Measurements from ENCODE around the gene TCF21. TPM values are rescaled to one million over a fixed set of nuclear protein-coding genes. Genes with fewer than 3 reads are reported as not detected.

The TCF21 gene
- polyA plus RNA-seq, 1 donor from 2014 or later: not detected

DNA sequence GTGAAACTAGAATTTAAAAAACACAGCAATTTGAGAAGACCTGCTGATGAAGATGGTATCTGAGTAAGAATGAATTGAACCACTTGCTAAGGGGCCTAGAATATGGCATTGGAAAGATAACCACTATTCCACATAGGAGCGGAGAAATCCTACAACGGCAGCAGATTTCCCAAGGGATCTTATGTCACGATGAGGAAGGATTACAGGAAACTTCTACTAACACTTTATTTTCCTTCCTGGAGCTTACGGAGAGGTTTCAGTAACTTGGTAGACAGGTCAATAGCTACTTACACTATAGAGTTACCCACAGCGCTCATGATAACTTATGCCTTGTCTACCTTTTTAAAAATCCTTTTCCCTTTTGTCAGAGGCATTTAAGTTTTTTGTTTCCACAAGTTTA lies 11.8 kb upstream of the TCF21 start:
- Histone ChIP-seq H3K4me2 (ENCODE audit: low read length) (no peak overlapping the region), H2AFZ (ENCODE audit: low read depth, low read length) (no peak overlapping the region)

GRCh38 chr6:133880006-133880405 lies 8.9 kb upstream of the TCF21 start:
- Histone ChIP-seq H4K20me1 (ENCODE audit: insufficient read depth) (no peaks in the 10 kb centered on the region), H3K4me2 (ENCODE audit: low read length) (no peak overlapping the region), H3K27me3 (ENCODE audit: insufficient read depth, low read depth, low read length) (peaks cover 4% of the 10 kb centered on the region), H3K79me2 (replicated peaks; ENCODE audit: insufficient read depth, low read length) (no peaks in the 10 kb centered on the region), H3K4me3 (ENCODE audit: low read length) (no peak overlapping the region), H3F3A (ENCODE audit: insufficient read depth, low read length, poor library complexity, severe bottlenecking) (no peaks in the 10 kb centered on the region), H3K9me2 (ENCODE audit: insufficient read depth, low read length) (no peaks in the 10 kb centered on the region), H3K27ac (ENCODE audit: low read length) (no peak overlapping the region), H3K9ac (ENCODE audit: low read length) (no peak overlapping the region), H2AFZ (ENCODE audit: low read depth, low read length) (no peak overlapping the region), H3K9me3 (ENCODE audit: low read length) (no peaks in the 10 kb centered on the region), H3K36me3 (ENCODE audit: insufficient read depth, low read length) (no peaks in the 10 kb centered on the region)
- TF ChIP-seq EP300 (conservative IDR thresholded peaks at IDR 0.05; ENCODE audit: poor library complexity, severe bottlenecking): no peak
- no peak for TF ChIP-seq POLR2AphosphoS5 (IDR thresholded peaks at IDR 0.05)
- no peak for TF ChIP-seq EZH2 (IDR thresholded peaks at IDR 0.05; ENCODE audit: borderline replicate concordance, insufficient read depth, low read length, poor library complexity, severe bottlenecking)
- TF ChIP-seq MXI1 (conservative IDR thresholded peaks at IDR 0.05; ENCODE audit: poor library complexity, severe bottlenecking): no peak
- TF ChIP-seq, protein P1, sequence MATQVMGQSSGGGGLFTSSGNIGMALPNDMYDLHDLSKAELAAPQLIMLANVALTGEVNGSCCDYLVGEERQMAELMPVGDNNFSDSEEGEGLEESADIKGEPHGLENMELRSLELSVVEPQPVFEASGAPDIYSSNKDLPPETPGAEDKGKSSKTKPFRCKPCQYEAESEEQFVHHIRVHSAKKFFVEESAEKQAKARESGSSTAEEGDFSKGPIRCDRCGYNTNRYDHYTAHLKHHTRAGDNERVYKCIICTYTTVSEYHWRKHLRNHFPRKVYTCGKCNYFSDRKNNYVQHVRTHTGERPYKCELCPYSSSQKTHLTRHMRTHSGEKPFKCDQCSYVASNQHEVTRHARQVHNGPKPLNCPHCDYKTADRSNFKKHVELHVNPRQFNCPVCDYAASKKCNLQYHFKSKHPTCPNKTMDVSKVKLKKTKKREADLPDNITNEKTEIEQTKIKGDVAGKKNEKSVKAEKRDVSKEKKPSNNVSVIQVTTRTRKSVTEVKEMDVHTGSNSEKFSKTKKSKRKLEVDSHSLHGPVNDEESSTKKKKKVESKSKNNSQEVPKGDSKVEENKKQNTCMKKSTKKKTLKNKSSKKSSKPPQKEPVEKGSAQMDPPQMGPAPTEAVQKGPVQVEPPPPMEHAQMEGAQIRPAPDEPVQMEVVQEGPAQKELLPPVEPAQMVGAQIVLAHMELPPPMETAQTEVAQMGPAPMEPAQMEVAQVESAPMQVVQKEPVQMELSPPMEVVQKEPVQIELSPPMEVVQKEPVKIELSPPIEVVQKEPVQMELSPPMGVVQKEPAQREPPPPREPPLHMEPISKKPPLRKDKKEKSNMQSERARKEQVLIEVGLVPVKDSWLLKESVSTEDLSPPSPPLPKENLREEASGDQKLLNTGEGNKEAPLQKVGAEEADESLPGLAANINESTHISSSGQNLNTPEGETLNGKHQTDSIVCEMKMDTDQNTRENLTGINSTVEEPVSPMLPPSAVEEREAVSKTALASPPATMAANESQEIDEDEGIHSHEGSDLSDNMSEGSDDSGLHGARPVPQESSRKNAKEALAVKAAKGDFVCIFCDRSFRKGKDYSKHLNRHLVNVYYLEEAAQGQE (IDR thresholded peaks at IDR 0.05; ENCODE audit: borderline replicate concordance): no peak
- TF ChIP-seq CTCF (IDR thresholded peaks at IDR 0.05; ENCODE audit: poor library complexity, severe bottlenecking): no peak
- TF ChIP-seq TAF1 (IDR thresholded peaks at IDR 0.05; ENCODE audit: low read depth): no peak
- no peak for TF ChIP-seq RAD21 (conservative IDR thresholded peaks at IDR 0.05)
- TF ChIP-seq SMC3 (conservative IDR thresholded peaks at IDR 0.05; ENCODE audit: poor library complexity): no peak

More for the DNA sequence above, 11.8 kb upstream of the TCF21 start:
- Histone ChIP-seq H3K9me3 (ENCODE audit: low read length) (no peaks in the 10 kb centered on the region), H3K4me3 (ENCODE audit: low read length) (no peak overlapping the region), H3K79me2 (replicated peaks; ENCODE audit: insufficient read depth, low read length) (no peaks in the 10 kb centered on the region), H3K9ac (ENCODE audit: low read length) (no peak overlapping the region), H3K27me3 (ENCODE audit: insufficient read depth, low read depth, low read length) (no peaks in the 10 kb centered on the region), H3K36me3 (ENCODE audit: insufficient read depth, low read length) (no peaks in the 10 kb centered on the region), H3F3A (ENCODE audit: insufficient read depth, low read length, poor library complexity, severe bottlenecking) (no peaks in the 10 kb centered on the region), H3K27ac (ENCODE audit: low read length) (no peak overlapping the region), H4K20me1 (ENCODE audit: insufficient read depth) (no peaks in the 10 kb centered on the region), H3K9me2 (ENCODE audit: insufficient read depth, low read length) (no peaks in the 10 kb centered on the region)
- TF ChIP-seq MXI1 (conservative IDR thresholded peaks at IDR 0.05; ENCODE audit: poor library complexity, severe bottlenecking) (no peak), TAF1 (IDR thresholded peaks at IDR 0.05; ENCODE audit: low read depth) (no peak), CTCF (IDR thresholded peaks at IDR 0.05; ENCODE audit: poor library complexity, severe bottlenecking) (no peak), EZH2 (IDR thresholded peaks at IDR 0.05; ENCODE audit: borderline replicate concordance, insufficient read depth, low read length, poor library complexity, severe bottlenecking) (no peak), EP300 (conservative IDR thresholded peaks at IDR 0.05; ENCODE audit: poor library complexity, severe bottlenecking) (no peak), RAD21 (conservative IDR thresholded peaks at IDR 0.05) (no peak), POLR2AphosphoS5 (IDR thresholded peaks at IDR 0.05) (no peak), SMC3 (conservative IDR thresholded peaks at IDR 0.05; ENCODE audit: poor library complexity) (no peak)
- TF ChIP-seq, protein P1 (IDR thresholded peaks at IDR 0.05; ENCODE audit: borderline replicate concordance): no peak
